Chondrocyte (in vitro differentiated cells): ENCODE results near the gene LRRC3C. TPM values are rescaled to one million over a fixed set of nuclear protein-coding genes. Genes with fewer than 3 reads are reported as not detected.

Experiments used
- DNase-seq: peaks from one replicate; pipeline ENCODE4 v3.0.0; 2021; ENCODE audit warnings: mixed read lengths, low spot score
- H3K27ac Mint-ChIP-seq: one replicate; pipeline ENCODE4 v1.8.0; 2021; ENCODE audit warnings: mild to moderate bottlenecking, moderate library complexity, mixed read lengths; ENCODE audit not compliant: unreplicated experiment
- H3K27me3 Mint-ChIP-seq: 2 replicates; pipeline ENCODE4 v1.8.0; 2021; ENCODE audit warnings: low read depth, mixed read lengths
- H3K36me3 Mint-ChIP-seq: 2 replicates; pipeline ENCODE4 v1.8.0; 2021; ENCODE audit warnings: low read depth, mixed read lengths
- H3K4me1 Mint-ChIP-seq: 2 replicates; pipeline ENCODE4 v1.8.0; 2021; ENCODE audit warnings: low read depth, mild to moderate bottlenecking, mixed read lengths
- H3K4me3 Mint-ChIP-seq: one replicate; pipeline ENCODE4 v1.8.0; 2021; ENCODE audit warnings: mild to moderate bottlenecking, moderate library complexity, mixed read lengths; ENCODE audit not compliant: unreplicated experiment
- H3K9me3 Mint-ChIP-seq: 2 replicates; pipeline ENCODE4 v1.8.0; 2021; ENCODE audit warnings: low read depth, mixed read lengths
- CTCF ChIP-seq: fragments of 200-600 bp; sonication (generic); IDR thresholded peaks from 2 replicates; pipeline ENCODE4 v1.5.0; 2021; ENCODE audit warnings: antibody characterized with exemption, mild to moderate bottlenecking, moderate library complexity
- total RNA-seq: library from RNA; stranded (reverse); gene quantifications from 3 replicates; pipeline ENCODE4 v1.2.1, GENCODE V29; 2021

The LRRC3C gene
- total RNA-seq, 1 donor from 2014 or later = not detected

GRCh38 chr17:39968761-39969160 lies 41.2 kb downstream of the LRRC3C start:
- TF ChIP-seq CTCF = no peak
- Mint-ChIP-seq H3K36me3 (no peaks in the 10 kb centered on the region), H3K4me3 (no peak overlapping the region), H3K27ac (no peak overlapping the region), H3K27me3 (peaks cover 64% of the 10 kb centered on the region), H3K4me1 (peaks cover 6% of the 10 kb centered on the region), H3K9me3 (no peaks in the 10 kb centered on the region)
- DNase-seq = no peak

DNA sequence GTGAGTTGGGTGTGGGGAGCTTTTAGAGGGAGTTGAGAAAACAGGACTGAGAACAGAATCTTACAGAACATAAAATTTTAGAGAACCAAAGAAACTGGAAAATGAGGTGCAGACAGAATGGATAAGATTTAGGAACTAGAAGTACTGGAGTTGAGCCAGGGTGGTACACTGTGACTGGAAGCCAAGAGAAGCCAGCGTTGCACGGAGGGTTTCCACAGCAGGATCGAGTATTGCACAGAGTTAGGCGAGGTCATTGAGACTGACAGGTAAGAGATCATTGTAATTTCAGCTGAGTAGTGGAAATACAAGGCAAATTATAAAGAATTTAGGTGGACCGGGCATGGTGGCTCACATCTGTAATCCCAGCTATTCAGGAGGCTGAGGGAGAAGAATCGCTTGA lies 41.8 kb downstream of the LRRC3C start:
- DNase-seq = no peak
- no peaks in the 10 kb centered on the region for H3K36me3 Mint-ChIP-seq
- peaks cover 63% of the 10 kb centered on the region for H3K27me3 Mint-ChIP-seq
- no peak for TF ChIP-seq CTCF
- H3K4me3 Mint-ChIP-seq = no peak overlapping the region
- H3K9me3 Mint-ChIP-seq = no peaks in the 10 kb centered on the region
- H3K27ac Mint-ChIP-seq = no peak overlapping the region
- H3K4me1 Mint-ChIP-seq = peaks cover 6% of the 10 kb centered on the region

- Mint-ChIP-seq H3K4me3 (no peak overlapping the region), H3K4me1 (peaks cover 6% of the 10 kb centered on the region), H3K36me3 (no peaks in the 10 kb centered on the region), H3K27ac (no peak overlapping the region), H3K27me3 (peaks cover 57% of the 10 kb centered on the region), H3K9me3 (no peaks in the 10 kb centered on the region)
- TF ChIP-seq CTCF = no peak
- no peak for DNase-seq
Measured at GRCh38 chr17:39970157-39970692, 42.7 kb downstream of the LRRC3C start.

DNA sequence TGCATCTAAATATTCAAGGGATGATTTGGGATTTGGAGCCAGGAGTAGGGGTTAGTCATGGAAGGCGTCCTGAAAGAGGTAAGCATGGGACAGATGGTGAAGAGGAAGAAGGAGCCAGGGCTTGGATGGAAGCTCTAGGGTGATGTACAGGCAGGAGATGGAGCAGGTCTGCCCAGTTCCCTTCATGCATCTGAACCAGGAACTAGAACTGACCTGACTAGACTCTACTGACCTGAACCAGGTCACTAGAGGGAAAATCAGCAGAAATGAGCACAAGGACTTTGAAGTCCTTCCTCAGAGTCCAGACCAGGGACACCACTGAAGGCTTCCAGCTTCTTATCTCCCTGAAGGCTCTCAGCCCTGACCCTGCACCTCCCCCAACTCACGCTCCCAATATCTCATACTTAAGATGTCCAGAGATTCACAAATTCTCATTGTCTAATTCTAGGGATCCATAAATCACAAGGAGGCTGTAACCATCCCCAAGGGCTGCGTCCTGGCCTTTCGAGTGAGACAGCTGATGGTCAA lies 43.6 kb downstream of the LRRC3C start:
- H3K36me3 Mint-ChIP-seq = no peaks in the 10 kb centered on the region
- no peak for TF ChIP-seq CTCF
- peaks cover 55% of the 10 kb centered on the region for H3K27me3 Mint-ChIP-seq
- H3K9me3 Mint-ChIP-seq = no peaks in the 10 kb centered on the region
- H3K4me3 Mint-ChIP-seq = no peak overlapping the region
- peaks cover 6% of the 10 kb centered on the region for H3K4me1 Mint-ChIP-seq
- no peak for DNase-seq
- no peak overlapping the region for H3K27ac Mint-ChIP-seq

DNA sequence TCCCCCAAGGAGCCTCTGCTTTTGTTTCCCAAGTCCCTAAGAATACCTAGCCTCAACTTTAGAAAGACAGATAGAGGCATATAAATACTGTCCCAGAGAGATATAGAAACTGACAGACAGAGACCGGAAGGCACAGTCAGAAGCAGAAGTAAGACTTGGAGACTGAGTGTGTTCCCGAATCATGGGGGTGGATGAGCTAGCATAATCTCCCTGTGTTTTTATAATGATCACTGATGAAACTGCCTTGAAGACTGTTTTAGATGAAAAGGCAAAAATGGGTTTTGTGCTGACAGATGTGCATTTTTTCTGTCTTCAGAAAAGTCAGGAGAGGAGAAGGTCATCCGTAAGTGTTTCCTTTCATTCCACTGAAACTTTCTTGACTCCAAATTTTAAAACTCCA lies 44.7 kb downstream of the LRRC3C start:
- H3K4me3 Mint-ChIP-seq = no peak overlapping the region
- TF ChIP-seq CTCF = no peak
- H3K27ac Mint-ChIP-seq = no peak overlapping the region
- H3K4me1 Mint-ChIP-seq = peaks cover 6% of the 10 kb centered on the region
- no peak for DNase-seq
- H3K36me3 Mint-ChIP-seq = no peaks in the 10 kb centered on the region
- H3K9me3 Mint-ChIP-seq = no peaks in the 10 kb centered on the region
- H3K27me3 Mint-ChIP-seq = peaks cover 50% of the 10 kb centered on the region
